ENCODE measurements around the gene FAM229A. TPM values are rescaled to one million over a fixed set of nuclear protein-coding genes. Genes with fewer than 3 reads are reported as not detected.

FAM229A gene
- total RNA-seq, 1 donor from 2014 or later, result 17.3 TPM

- peaks cover 28% of the 10 kb centered on the region for H3K36me3 Mint-ChIP-seq (ENCODE audit: insufficient read depth)
- no peaks in the 10 kb centered on the region for H3K4me1 Mint-ChIP-seq (ENCODE audit: low read depth)
- no peaks in the 10 kb centered on the region for H3K9me3 Mint-ChIP-seq (ENCODE audit: low read depth)
- H3K27me3 Mint-ChIP-seq, result no peaks in the 10 kb centered on the region
- TF ChIP-seq CTCF (IDR thresholded peaks at IDR 0.05; ENCODE audit: unreplicated experiment), result no peak
- DNase-seq (ENCODE audit: low spot score, unreplicated experiment), result no peak
- no peak overlapping the region for H3K27ac Mint-ChIP-seq
- no peak overlapping the region for H3K4me3 Mint-ChIP-seq (ENCODE audit: low read depth)
These were observed 13.9 kb upstream of the FAM229A start for GRCh38 chr1:32376199-32376598.

GRCh38 chr1:32373996-32374592, 11.8 kb upstream of the FAM229A start:
- H3K4me1 Mint-ChIP-seq (ENCODE audit: low read depth), result no peaks in the 10 kb centered on the region
- H3K27ac Mint-ChIP-seq, result no peak overlapping the region
- DNase-seq (ENCODE audit: low spot score, unreplicated experiment), result no peak
- peaks cover 23% of the 10 kb centered on the region for H3K36me3 Mint-ChIP-seq (ENCODE audit: insufficient read depth)
- H3K27me3 Mint-ChIP-seq, result no peaks in the 10 kb centered on the region
- no peaks in the 10 kb centered on the region for H3K9me3 Mint-ChIP-seq (ENCODE audit: low read depth)
- H3K4me3 Mint-ChIP-seq (ENCODE audit: low read depth), result no peak overlapping the region
- no peak for TF ChIP-seq CTCF (IDR thresholded peaks at IDR 0.05; ENCODE audit: unreplicated experiment)

- no peak for TF ChIP-seq CTCF (IDR thresholded peaks at IDR 0.05; ENCODE audit: unreplicated experiment)
- H3K9me3 Mint-ChIP-seq (ENCODE audit: low read depth), result no peaks in the 10 kb centered on the region
- H3K36me3 Mint-ChIP-seq (ENCODE audit: insufficient read depth), result peaks cover 22% of the 10 kb centered on the region
- DNase-seq (ENCODE audit: low spot score, unreplicated experiment), result no peak
- no peak overlapping the region for H3K4me3 Mint-ChIP-seq (ENCODE audit: low read depth)
- H3K27ac Mint-ChIP-seq, result no peak overlapping the region
- no peaks in the 10 kb centered on the region for H3K4me1 Mint-ChIP-seq (ENCODE audit: low read depth)
- no peaks in the 10 kb centered on the region for H3K27me3 Mint-ChIP-seq
These were observed 10.0 kb upstream of the FAM229A start for GRCh38 chr1:32372149-32372756.

GRCh38 chr1:32367912-32368635, 5.8 kb upstream of the FAM229A start:
- H3K4me1 Mint-ChIP-seq (ENCODE audit: low read depth), result no peaks in the 10 kb centered on the region
- H3K9me3 Mint-ChIP-seq (ENCODE audit: low read depth), result no peaks in the 10 kb centered on the region
- no peak overlapping the region for H3K27ac Mint-ChIP-seq
- no peaks in the 10 kb centered on the region for H3K27me3 Mint-ChIP-seq
- DNase-seq (ENCODE audit: low spot score, unreplicated experiment), result no peak
- H3K36me3 Mint-ChIP-seq (ENCODE audit: insufficient read depth), result peaks cover 13% of the 10 kb centered on the region
- no peak for TF ChIP-seq CTCF (IDR thresholded peaks at IDR 0.05; ENCODE audit: unreplicated experiment)
- H3K4me3 Mint-ChIP-seq (ENCODE audit: low read depth), result no peak overlapping the region

GRCh38 chr1:32365445-32365844, 3.2 kb upstream of the FAM229A start:
- peaks cover 6% of the 10 kb centered on the region for H3K4me1 Mint-ChIP-seq (ENCODE audit: low read depth)
- no peak overlapping the region for H3K4me3 Mint-ChIP-seq (ENCODE audit: low read depth)
- H3K27me3 Mint-ChIP-seq, result peaks cover 10% of the 10 kb centered on the region
- H3K36me3 Mint-ChIP-seq (ENCODE audit: insufficient read depth), result peaks cover 13% of the 10 kb centered on the region
- no peak for DNase-seq (ENCODE audit: low spot score, unreplicated experiment)
- H3K9me3 Mint-ChIP-seq (ENCODE audit: low read depth), result no peaks in the 10 kb centered on the region
- peak overlapping the region; percentile 78 for H3K27ac Mint-ChIP-seq
- TF ChIP-seq CTCF (IDR thresholded peaks at IDR 0.05; ENCODE audit: unreplicated experiment), result no peak
